ENCODE measurements around the gene SCCPDH. TPM values are rescaled to one million over a fixed set of nuclear protein-coding genes. Genes with fewer than 3 reads are reported as not detected.

Gene SCCPDH
- total RNA-seq, 2 donors from 2014 or later: 22.7 to 23.2 TPM

DNA sequence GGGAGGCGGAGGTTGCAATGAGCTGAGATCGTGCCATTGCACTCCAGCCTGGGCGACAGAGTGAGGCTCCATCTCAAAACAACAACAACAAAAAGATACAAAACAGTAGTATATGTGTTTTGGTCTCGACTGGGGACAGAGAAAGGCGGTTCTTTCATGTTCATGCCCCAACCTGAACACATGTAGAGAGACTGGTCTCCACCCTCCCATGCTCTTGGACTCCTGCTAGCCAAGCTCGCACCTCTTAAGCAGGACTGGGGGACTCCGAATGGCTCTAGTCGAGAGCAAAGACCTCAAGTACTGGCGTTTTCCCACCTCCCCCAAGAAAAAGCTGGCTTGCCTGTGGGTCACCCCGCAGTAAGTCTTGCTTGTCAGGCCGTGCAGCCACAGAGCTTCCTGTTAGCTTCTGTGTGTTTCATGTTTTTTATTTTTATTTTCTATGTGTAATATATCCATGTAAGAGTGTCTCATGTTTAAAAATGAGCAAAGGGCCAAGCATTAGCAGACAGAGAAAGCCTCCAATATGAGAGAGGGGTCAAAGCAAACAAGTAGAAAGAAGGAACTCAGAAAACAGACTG is 91.6 kb downstream of the SCCPDH start:
- intact Hi-C loops (cut with DNase I): no loop called here

More for the DNA sequence above, 91.6 kb downstream of the SCCPDH start:
- peak; percentile 48 for DNase-seq (ENCODE audit: low spot score)

Other genes starting within 250 kb of the SCCPDH start
- 10 to 100 TPM; 16.7 to 18.2 TPM for gene SMYD3, start 217.1 kb upstream of the SCCPDH start, total RNA-seq
- gene TFB2M, start 158.1 kb upstream of the SCCPDH start, total RNA-seq: 1 to 10 TPM; 6.9 to 7.3 TPM
- 10 to 100 TPM; 27.9 to 29.8 TPM for gene CNST, start 158.0 kb upstream of the SCCPDH start, total RNA-seq
- 10 to 100 TPM; 22.6 to 33.4 TPM for gene AHCTF1, start 207.5 kb downstream of the SCCPDH start, total RNA-seq

All from posterior vena cava (tissue), 2 donors.